Stimulated activated CD8-positive, alpha-beta memory T cell treated with anti-CD3 and anti-CD28 coated beads, Interleukin-12 subunit alpha, Interleukin-12 subunit beta, amount 100 ng/mL, for 24 hours (primary cell): Measurements from ENCODE around the gene YBX1.
"Not testable (repeated sequence)": the region's sequence is repeated elsewhere in the genome, so short reads cannot be mapped to it uniquely, and the experiment has no call there.

Experiments
- DNase-seq: peaks from one replicate; pipeline ENCODE4 v3.0.0-alpha.2; 2020; ENCODE audit errors: extremely low read depth

The YBX1 gene

DNA sequence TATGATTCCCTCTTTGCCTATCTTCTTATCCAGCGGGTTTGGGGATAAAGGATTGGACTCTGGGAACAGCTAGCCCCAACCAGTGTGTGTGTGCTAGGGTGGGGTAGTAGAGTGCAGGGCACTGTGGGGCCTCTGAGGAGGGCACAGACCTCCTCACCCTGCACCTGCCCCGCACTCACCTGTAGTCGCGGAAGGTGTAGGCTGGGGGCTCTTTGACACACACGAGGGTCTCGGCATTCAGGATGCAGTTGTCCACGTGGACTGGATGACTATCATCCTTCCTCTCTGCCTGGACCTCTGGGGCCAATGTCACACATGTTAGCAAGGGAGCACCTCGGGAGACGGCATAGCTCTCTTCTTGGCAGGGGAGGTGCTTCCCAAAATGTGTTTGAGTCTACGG, 65.8 kb downstream of the YBX1 start:
- DNase-seq = no peak

DNA sequence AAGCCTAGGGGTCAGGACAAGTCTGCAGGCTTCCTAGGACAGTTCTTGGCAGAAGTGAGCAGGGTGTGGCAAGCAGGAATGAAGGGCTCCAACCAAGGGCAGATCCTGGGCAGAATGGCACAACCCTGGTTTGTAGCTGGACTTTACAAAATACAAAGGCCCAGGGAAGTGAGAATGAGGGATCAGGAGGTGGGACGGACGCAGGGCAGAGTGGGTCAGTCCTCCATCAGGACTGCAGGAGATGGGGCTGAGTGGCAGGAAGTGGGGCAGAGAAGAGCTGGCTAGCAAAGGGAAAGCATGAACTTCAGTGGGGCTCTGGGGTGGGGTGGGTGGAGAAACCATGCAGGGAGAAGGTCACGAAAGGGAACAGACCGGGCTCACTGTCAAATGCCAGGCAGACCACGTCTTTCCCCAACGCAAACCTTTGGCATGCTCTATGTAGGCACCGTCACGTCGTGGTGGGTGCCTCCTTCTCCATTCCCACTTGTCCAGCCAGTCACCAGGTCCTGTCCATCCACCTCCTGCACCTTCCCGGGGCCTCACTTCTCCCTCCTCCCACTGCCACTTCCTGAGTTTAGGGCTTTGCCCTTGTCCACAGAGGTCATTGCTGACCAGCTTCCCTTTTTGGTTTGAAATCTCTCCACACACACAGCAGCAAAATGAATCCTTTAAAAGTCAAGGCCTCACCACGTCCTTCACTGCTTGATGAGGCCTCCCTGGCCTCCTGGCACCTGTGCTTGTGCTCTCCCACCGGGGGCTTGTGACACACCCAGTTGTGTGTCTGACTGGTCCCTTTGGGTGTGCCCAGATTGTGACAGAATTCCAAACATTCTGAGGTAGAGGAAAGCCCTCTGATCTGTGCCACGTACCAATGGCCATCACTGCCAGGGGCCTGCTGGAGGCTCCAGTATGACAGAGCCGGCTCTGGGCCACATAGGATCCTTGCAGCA, 66.5 kb downstream of the YBX1 start:
- DNase-seq = no peak

DNA sequence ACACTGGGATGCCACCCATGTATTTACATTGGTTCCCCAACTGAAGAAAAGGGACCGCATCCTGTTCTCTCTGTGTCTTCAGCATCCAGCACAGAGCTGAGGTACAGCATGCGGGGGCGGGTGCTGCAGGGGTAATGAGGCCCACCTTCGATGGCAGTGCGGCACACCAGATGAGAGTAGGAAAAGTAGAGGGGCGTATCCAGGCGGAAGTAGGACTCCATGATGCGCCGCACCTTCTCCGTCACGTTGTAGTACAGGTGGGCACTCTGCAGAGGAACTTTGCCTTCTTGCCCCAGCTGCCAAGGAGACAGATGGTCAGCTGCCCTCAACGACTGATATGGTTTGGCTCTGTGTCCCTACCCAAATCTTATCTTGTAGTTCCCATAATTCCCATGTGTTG, 67.8 kb downstream of the YBX1 start:
- DNase-seq = no peak

DNA sequence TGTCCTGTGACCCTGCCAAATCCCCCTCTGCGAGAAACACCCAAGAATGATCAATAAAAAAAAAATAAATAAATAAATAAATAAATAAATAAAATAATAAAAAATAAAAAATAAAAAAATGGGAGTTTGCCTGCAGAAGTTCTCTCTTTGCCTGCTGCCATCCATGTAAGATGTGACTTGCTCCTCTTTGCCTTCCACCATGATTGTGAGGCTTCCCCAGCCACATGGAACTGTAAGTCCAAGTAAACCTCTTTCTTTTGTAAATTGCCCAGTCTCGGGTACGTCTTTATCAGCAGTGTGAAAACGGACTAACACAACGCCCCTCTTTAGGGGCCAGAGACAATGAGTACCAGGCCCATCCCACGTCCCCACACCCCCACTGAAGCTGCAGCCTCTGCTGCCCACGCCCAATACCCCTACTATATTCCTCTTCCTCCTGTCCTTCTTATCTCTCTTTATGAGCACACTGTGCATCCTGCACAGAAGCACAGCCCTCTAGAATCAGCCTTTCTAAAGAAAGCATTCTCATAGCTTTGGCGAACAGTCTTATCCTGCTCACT, 69.4 kb downstream of the YBX1 start:
- DNase-seq = not testable (repeated sequence)

DNA sequence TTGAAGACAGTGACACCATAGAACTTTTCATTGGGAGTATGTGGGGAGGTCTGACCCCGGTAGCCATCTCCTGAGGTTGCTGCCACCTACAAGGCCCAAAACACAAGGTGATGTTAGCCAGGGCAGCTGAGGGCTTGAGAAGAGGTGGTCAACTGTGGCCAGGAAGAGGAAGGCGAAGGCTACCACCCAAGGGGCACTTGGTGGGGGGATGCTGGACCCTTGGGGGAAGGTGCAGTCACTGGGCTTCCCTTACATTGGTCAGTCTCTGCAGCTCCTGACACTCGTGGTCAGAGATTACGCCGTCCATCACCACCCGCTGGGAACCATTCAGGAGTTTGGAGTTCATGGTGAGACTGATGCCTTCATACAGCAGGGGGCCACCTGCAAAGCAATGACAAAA, 70.1 kb downstream of the YBX1 start:
- no peak for DNase-seq

DNA sequence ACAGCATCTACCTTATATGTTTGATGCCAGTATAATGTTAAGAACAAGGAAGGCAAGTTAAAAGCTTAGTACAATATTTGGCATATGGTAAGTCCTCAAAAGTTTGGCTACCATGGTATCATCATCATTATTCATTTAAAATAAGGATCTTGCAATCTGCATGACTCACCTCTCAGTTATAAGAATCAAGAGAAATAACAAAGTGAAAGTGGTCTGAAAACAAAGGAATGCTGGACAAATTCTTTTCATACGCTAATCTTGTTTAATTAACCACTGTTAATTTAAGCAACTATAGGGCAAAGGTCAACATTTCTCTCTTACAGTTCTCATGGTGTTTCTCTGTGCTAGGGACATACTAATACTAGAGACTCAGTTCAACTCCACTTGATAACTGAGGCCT, 70.9 kb downstream of the YBX1 start:
- no peak for DNase-seq
